ENCODE data around the gene FAM20B. TPM values are rescaled to one million over a fixed set of nuclear protein-coding genes. Genes with fewer than 3 reads are reported as not detected.

Gene FAM20B
- total and polyA plus RNA-seq, 2 of the 8 experiments (the other 6 are each of a cell fraction or from before 2014, with no cell fraction given): 8.3 to 36.6 TPM

DNA sequence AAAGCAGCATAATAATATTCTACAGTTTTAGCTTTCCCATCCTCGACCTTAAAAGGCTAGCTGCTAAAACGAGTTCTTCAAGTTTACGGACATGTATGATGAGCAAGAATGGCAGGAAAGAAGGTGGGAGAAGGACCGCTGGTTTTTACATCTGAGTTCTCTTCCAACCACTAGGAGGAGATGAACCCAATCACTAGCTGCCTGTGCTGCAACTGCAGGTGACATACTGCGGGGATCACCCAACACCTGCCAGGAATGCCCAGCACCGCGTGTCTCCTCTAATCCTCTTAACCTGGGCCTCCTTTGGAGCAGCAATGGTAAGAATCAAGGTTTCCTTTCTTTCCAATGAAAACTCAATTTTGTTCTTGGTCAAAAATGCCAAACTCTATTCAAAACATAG lies 79.7 kb downstream of the FAM20B start:
- H3K4me2 ChIP-seq (ENCODE audit: insufficient read depth in 1 of 2, low read depth in 2 of 2, low read length in 2 of 2): no peak overlapping the region
- no peak overlapping the region for H3K23ac ChIP-seq (ENCODE audit: insufficient read length)
- ChIA-PET CTCF (ENCODE audit: partially characterized antibody) (interaction anchor here (0.7 to 4.9 kb wide), 24 partner anchors 10 to 270 kb away, joined by 3 to 41 read pairs (median 4); partner anchors contain the start of gene TOR3A), POLR2A (ENCODE audit: partially characterized antibody) (interaction anchor here (1.0 kb wide), 1 partner anchor 24 kb away, joined by 3 read pairs; no protein-coding TSS in a partner anchor)
- no peak overlapping the region for H3K18ac ChIP-seq (ENCODE audit: extremely low read depth, low read length)
- H4K5ac ChIP-seq (ENCODE audit: insufficient read length, low read depth, low read length): no peak overlapping the region
- no peak overlapping the region for H2AK5ac ChIP-seq (ENCODE audit: low read depth, low read length)
- DNase-seq (ENCODE audit: low read depth in 1 of 2, low spot score in 2 of 2): peak in 1 of 2 experiments; percentile 50
- no peak overlapping the region for H3K56ac ChIP-seq (replicated peaks; ENCODE audit: insufficient read length, low read depth, low read length)
- H2BK120ac ChIP-seq (replicated peaks; ENCODE audit: low read depth, low read length): no peak overlapping the region
- no peak overlapping the region for H2BK15ac ChIP-seq (ENCODE audit: low read length)
- H3K9ac ChIP-seq (replicated peaks in 1 of 4; ENCODE audit: extremely low read depth in 1 of 4, low read depth in 3 of 4, low read length in 3 of 4): no peak overlapping the region
- no peaks in the 10 kb centered on the region for H3K9me3 ChIP-seq (ENCODE audit: insufficient read depth in 2 of 2, low read depth in 1 of 2, low read length in 1 of 2)
- H3K27ac ChIP-seq (ENCODE audit: low read depth, low read length): no peak overlapping the region
- no peak overlapping the region for H2BK12ac ChIP-seq (ENCODE audit: low read depth, low read length)
- H2BK20ac ChIP-seq (ENCODE audit: low read length): no peak overlapping the region
- no peak overlapping the region for H4K91ac ChIP-seq (replicated peaks; ENCODE audit: insufficient read length, low read length)
- no peak overlapping the region for H2BK5ac ChIP-seq (ENCODE audit: low read depth, low read length)
- peaks cover under 1 to 23% (median 15%) of the 10 kb centered on the region in 4 experiments; a peak in 7 of 8 replicates for H3K36me3 ChIP-seq (ENCODE audit: control insufficient read depth in 2 of 4, insufficient read depth in 4 of 4, low read length in 3 of 4)
- H4K8ac ChIP-seq (ENCODE audit: extremely low read depth, insufficient read depth, low read length): no peak overlapping the region; the same call in 1 of the 2 replicates
- H3K23me2 ChIP-seq (ENCODE audit: low read depth, low read length): no peaks in the 10 kb centered on the region; the same call in 1 of the 2 replicates
- H3K79me2 ChIP-seq (ENCODE audit: control insufficient read depth in 1 of 2, insufficient read depth in 2 of 2, low read length in 2 of 2): no peaks in the 10 kb centered on the region
- no peak overlapping the region for H2AFZ ChIP-seq (ENCODE audit: low read length)
- no peak overlapping the region for H3K4ac ChIP-seq (replicated peaks; ENCODE audit: insufficient read length, low read depth, low read length)
- no peaks in the 10 kb centered on the region for H3K27me3 ChIP-seq (replicated peaks in 1 of 4; ENCODE audit: control insufficient read depth in 3 of 4, extremely low read depth in 1 of 4, insufficient read depth in 3 of 4, low read length in 3 of 4)
- 41% methylated on average over 7 of the region's 7 CpGs; no CpG with 5 or more reads in 1 of the 2 experiments for WGBS, 2 experiments (ENCODE audit: extremely low coverage in 1 of 2, insufficient coverage in 1 of 2, insufficient read length in 1 of 2, insufficient replicate concordance in 2 of 2, low coverage in 1 of 2, low lambda C conversion rate in 2 of 2, missing lambda C conversion rate in 1 of 2)
- peak; percentile 91 for FAIRE-seq
- no peaks in the 10 kb centered on the region for H3K4me1 ChIP-seq (replicated peaks in 1 of 4; ENCODE audit: control insufficient read depth in 3 of 4, insufficient read depth in 4 of 4, low read length in 3 of 4)
- H3K4me3 ChIP-seq (ENCODE audit: extremely low read depth in 1 of 4, insufficient read depth in 2 of 4, low read depth in 3 of 4, low read length in 4 of 4): no peak overlapping the region
- H3K14ac ChIP-seq (ENCODE audit: insufficient read length): no peak overlapping the region
- H3K79me1 ChIP-seq (ENCODE audit: low read depth, low read length): no peaks in the 10 kb centered on the region
- no peaks in the 10 kb centered on the region for H4K20me1 ChIP-seq (replicated peaks in 1 of 2; ENCODE audit: control insufficient read depth in 1 of 2, insufficient read depth in 2 of 2, low read length in 2 of 2)
- TF ChIP-seq SP1 (IDR thresholded peaks at IDR 0.05; ENCODE audit: low read depth, low read length): peak; percentile 26; the same call in 1 of the 2 replicates
- peak; percentile 87 for TF ChIP-seq TEAD4 (IDR thresholded peaks at IDR 0.05; ENCODE audit: low read depth, low read length)
- TF ChIP-seq ZNF274 (IDR thresholded peaks at IDR 0.05; ENCODE audit: borderline replicate concordance, extremely low read depth, low read length): no peak
- TF ChIP-seq CREB1 (IDR thresholded peaks at IDR 0.05): no peak
- TF ChIP-seq, protein P1, sequence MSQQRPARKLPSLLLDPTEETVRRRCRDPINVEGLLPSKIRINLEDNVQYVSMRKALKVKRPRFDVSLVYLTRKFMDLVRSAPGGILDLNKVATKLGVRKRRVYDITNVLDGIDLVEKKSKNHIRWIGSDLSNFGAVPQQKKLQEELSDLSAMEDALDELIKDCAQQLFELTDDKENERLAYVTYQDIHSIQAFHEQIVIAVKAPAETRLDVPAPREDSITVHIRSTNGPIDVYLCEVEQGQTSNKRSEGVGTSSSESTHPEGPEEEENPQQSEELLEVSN (IDR thresholded peaks at IDR 0.05): peak; percentile 30; the same call in 1 of the 2 replicates
- TF ChIP-seq, protein P2, sequence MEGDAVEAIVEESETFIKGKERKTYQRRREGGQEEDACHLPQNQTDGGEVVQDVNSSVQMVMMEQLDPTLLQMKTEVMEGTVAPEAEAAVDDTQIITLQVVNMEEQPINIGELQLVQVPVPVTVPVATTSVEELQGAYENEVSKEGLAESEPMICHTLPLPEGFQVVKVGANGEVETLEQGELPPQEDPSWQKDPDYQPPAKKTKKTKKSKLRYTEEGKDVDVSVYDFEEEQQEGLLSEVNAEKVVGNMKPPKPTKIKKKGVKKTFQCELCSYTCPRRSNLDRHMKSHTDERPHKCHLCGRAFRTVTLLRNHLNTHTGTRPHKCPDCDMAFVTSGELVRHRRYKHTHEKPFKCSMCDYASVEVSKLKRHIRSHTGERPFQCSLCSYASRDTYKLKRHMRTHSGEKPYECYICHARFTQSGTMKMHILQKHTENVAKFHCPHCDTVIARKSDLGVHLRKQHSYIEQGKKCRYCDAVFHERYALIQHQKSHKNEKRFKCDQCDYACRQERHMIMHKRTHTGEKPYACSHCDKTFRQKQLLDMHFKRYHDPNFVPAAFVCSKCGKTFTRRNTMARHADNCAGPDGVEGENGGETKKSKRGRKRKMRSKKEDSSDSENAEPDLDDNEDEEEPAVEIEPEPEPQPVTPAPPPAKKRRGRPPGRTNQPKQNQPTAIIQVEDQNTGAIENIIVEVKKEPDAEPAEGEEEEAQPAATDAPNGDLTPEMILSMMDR (IDR thresholded peaks at IDR 0.05; ENCODE audit: control extremely low read depth in 1 of 3, insufficient read depth in 1 of 3, low read depth in 1 of 3, low read length in 3 of 3): peak; percentile 55 to 90 (median 84)
- peak; percentile 81; the same call in 1 of the 2 replicates for TF ChIP-seq TCF12 (IDR thresholded peaks at IDR 0.05; ENCODE audit: low read depth, low read length)
- TF ChIP-seq SIN3A (conservative IDR thresholded peaks at IDR 0.05 in 1 of 2, IDR thresholded peaks at IDR 0.05 in 1 of 2; ENCODE audit: low read depth in 1 of 2, low read length in 2 of 2): peak; percentile 67; a peak in 1 of 4 replicates
- TF ChIP-seq RAD21 (IDR thresholded peaks at IDR 0.05 in 1 of 2, conservative IDR thresholded peaks at IDR 0.05 in 1 of 2; ENCODE audit: low read depth in 2 of 2, low read length in 2 of 2): peak; percentile 75 to 78
